ENCODE results near the gene TMEM35A.

DNA sequence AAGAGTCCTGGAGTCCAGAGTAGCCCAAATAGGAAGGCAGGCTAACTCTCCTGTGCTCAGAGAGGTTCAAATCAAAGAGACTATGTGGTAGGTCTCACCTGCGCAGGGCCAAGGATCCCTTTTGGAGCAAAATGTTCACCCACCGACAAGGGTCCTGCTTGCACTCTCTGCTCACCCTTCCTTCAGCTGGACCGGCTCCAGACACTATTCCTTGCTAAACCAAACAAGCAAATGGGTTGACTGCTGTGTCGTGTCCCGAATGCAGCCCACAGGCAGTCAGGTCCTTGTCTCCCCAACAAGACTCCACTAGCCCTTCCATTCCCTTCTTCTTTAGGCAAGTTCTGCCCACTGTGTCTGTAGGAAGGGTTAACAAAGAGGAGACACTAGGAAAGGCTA, 27.5 kb upstream of the TMEM35A start:
- TF ChIP-seq, protein P1, sequence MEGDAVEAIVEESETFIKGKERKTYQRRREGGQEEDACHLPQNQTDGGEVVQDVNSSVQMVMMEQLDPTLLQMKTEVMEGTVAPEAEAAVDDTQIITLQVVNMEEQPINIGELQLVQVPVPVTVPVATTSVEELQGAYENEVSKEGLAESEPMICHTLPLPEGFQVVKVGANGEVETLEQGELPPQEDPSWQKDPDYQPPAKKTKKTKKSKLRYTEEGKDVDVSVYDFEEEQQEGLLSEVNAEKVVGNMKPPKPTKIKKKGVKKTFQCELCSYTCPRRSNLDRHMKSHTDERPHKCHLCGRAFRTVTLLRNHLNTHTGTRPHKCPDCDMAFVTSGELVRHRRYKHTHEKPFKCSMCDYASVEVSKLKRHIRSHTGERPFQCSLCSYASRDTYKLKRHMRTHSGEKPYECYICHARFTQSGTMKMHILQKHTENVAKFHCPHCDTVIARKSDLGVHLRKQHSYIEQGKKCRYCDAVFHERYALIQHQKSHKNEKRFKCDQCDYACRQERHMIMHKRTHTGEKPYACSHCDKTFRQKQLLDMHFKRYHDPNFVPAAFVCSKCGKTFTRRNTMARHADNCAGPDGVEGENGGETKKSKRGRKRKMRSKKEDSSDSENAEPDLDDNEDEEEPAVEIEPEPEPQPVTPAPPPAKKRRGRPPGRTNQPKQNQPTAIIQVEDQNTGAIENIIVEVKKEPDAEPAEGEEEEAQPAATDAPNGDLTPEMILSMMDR (conservative IDR thresholded peaks at IDR 0.05), result no peak
- no peak for TF ChIP-seq EZH2 (IDR thresholded peaks at IDR 0.05; ENCODE audit: low read depth)
